HG02763 (cell line): Measurements from ENCODE around the gene RNF157.
"Not testable (repeated sequence)": the region's sequence is repeated elsewhere in the genome, so short reads cannot be mapped to it uniquely, and the experiment has no call there.

ENCODE experiments used
- ATAC-seq: cut with Tn5 transposase; IDR thresholded peaks from one replicate; pipeline ENCODE4 v1.9.1; 2021; ENCODE audit warnings: mild to moderate bottlenecking, moderate library complexity; ENCODE audit not compliant: unreplicated experiment

Gene RNF157

GRCh38 chr17:76236603-76237002 lies 3.7 kb downstream of the RNF157 start:
- ATAC-seq, result no peak

- no peak for ATAC-seq
These were observed 4.4 kb downstream of the RNF157 start for GRCh38 chr17:76235883-76236282.

DNA sequence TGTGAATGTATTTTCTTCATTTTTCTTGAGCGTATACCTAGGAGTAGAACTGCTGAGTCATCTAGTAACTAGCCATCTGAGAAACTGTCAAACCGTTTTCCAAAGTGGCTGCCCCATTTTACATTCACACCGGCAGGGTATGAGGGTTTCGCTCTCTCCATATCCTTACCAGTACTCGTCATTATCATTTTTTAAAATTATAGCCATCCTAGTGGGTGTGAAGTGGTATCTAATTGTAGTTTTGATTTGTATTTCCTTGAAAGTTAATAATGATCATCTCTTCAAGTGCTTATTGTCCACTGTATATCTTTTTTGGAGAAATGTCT lies 6.0 kb downstream of the RNF157 start:
- ATAC-seq, result no peak

DNA sequence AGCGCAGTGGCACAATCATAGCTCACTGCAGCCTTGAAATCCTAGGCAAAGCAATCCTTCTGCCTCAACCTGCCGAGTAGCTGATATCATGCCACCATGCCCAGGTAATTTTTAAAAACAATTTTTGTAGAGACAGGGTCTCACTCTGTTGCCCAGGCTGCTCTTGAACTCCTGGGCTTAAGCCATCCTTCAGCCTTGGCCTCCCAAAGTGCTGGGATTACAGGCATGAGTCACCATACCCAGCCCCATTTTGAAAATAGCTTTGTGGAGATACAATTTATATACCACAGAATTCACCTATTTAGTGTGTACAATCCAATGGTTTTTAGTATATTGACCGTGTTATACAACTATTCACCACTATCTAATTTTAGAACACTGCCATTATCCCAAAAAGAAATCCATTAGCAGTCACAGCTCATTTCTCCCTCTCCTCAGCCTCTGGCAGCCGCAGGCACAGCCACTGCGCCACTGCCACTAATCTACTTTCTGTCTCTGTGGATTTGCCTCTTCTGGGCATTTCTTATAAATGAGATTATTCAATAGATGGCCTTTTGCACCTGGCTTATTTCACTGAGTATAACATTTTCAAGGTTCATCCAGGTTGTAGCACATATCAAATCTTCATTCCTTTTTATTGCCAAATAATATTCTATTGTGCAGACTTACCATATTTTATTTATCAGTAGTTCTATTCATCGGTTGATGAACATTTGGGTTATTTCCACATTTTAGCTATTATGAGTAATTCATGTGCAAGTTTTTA lies 6.5 kb downstream of the RNF157 start:
- ATAC-seq, result no peak

DNA sequence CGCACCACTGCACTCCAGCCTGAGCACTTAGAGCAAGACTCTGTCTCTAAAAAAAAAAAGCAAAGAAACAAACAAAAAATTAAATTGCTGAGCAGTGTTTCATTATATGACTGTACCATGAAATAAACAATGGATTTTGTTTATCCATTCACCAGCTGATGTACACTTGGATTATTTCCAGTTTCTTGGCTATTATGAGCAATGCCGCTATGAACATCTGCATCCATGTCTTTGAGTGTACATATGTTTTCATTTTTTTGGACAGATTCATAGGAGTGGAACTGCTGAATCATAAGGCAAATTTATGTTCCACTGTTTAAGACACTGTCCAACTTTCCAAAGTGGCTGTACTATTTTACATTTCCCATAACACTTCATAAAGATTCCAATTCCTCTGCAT lies 8.0 kb downstream of the RNF157 start:
- ATAC-seq, result no peak

DNA sequence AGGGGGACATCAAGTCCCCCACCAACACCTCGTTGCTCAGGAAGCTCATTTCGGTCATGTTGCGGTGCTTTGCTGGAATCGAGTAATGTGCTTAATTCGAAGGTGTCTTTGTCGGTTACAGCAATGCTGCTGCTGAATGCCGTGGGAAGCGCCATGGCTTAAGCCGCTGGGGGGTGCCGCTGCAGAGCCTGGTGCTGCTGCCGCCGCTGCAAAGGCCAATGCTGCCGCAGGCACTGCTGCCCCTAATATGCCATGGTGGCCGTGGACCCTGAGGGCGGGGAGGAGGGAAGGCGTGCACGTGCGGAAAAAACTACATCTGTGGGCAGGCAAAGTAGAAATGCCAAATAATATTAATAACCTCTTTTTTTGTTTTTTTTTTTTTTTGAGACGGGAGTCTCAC lies 13.5 kb downstream of the RNF157 start:
- ATAC-seq, result not testable (repeated sequence)

- ATAC-seq, result not testable (repeated sequence)
These were observed 14.8 kb downstream of the RNF157 start for GRCh38 chr17:76225373-76226086.

DNA sequence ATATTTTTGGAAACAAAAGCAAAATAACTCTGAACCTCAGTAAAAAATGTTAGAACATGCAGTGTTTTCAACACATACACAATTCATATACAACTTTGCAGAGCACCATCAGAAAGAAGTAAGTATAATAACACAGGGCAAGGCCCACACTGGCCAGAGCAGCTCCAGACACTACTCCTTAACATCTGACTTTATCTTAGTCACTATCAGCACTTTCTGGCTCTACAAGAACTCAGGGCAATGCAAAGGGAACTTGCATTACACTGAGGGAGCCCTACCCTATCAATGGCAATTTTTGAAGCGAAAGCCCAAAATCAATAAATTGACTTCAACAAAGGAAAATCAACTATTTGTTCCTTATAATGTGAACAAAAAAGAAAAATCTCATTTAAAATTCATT lies 16.5 kb downstream of the RNF157 start:
- no peak for ATAC-seq

- no peak for ATAC-seq
These were observed 20.5 kb downstream of the RNF157 start for GRCh38 chr17:76219670-76220383.

GRCh38 chr17:76217081-76217480 lies 23.2 kb downstream of the RNF157 start:
- ATAC-seq, result no peak

DNA sequence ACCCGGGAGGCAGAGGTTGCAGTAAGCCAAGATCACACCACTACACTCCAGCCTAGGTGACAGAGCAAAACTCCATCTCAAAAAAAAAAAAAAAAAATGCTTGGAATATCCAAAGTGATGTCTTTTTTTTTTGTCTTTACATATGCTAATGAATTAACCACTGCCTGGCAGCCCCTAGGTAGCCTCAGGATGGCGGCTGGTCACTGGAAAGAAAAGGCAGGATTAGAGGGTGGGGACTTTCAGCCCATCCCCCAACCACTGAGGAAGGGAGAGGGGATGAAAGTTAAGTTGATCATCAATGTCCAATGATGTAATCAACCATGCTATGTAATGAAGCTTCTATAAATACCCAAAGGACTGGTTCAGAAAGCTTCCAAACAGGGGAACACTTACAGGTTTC lies 26.8 kb downstream of the RNF157 start:
- ATAC-seq, result no peak

DNA sequence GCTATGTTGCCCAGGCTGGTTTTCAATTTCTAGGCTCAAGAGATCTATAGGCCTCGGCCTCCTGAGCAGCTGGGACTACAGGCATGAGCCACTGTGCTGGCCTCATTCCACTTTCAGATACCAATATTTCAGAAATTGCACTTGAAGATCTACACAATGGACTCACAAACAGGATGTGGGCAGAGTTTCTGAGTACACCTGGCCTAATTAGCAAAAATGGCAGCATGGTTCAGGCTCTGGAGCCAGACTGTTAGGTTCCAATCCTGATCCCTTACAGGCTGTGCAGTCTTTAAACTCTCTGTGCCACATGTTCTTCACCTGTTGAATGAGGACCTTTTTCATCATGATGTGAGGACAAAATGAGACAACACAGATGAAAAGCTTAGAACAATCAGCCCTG lies 32.2 kb downstream of the RNF157 start:
- ATAC-seq, result no peak

DNA sequence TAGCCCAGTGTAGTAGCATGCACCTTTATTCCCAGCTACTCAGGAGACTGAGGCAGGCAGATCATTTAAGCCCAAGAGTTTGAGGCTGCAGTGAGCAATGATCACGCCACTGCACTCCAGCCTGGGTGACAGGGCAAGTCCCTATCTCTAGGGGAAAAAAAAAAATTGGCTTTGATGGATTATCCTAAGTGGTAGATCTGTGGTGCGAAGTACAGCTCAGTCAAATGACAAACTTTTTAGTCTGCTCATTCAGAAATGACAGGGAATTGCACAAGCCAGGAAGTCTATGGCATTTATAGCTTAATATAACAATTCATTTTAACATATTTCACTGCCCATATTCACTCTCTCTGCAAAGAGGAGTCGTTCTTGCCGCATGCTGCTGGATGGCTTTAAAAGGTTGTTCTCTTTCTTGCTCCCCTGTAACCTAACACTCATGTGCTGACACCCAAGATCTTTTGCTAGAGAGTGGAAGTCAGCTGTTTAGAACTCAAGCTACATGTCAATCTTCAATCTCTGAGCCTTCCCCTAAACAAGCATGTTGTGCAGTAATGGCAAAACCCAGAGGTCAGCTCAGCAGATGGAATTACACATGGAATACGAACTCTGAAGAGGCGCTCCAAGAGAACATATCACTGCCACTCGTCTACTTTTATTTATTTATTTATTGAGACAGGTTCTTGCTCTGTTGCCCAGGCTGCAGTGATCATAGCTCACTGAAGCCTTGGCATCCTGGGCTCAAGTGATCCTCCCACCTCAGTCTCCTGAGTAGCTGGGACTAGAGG lies 32.8 kb downstream of the RNF157 start:
- ATAC-seq, result no peak

DNA sequence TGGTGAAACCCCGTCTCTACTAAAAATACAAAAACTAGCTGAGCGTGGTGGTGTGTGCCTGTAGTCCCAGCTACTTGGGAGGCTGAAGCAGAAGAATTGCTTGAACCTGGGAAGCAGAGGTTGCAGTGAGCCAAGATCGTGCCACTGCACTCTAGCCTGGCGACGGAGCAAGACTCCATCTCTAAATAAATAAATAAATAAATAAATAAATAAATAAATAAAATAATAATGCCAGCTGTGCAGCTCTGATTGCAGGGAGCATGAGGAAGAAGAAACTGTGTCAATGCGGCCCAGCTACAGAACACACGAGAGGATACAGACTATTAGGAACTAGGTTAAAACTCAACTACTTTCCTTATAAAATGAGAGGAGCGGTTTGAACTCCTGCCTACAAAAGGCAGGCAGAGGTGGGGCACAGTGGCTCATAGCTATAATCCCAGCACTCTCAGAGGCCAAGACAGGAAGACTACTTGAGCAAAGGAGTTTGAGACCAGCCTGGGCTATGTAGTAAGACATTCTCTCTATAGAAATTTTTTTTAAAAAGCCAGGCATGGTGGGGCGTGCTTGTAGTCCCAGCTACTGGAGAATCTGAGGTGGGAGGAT lies 34.6 kb downstream of the RNF157 start:
- not testable (repeated sequence) for ATAC-seq

DNA sequence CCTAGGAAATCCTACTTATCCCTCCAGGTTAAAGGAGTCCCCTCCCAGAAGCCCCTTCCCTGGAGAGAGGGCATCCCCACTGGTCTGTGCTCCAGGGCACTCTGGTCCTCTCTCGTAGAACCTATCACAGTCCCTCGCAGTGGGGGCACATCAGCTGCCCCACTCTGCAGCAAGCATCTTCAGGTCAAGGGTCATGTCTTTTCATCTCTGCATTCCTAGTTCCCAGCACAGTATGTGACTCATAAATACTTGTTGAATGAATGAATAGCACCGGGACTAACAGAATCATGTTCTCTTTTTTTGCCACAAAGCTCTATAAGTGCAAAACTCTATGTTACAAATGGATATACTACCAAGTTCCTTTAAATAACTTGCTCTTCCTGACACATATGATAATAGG lies 36.0 kb downstream of the RNF157 start:
- no peak for ATAC-seq

DNA sequence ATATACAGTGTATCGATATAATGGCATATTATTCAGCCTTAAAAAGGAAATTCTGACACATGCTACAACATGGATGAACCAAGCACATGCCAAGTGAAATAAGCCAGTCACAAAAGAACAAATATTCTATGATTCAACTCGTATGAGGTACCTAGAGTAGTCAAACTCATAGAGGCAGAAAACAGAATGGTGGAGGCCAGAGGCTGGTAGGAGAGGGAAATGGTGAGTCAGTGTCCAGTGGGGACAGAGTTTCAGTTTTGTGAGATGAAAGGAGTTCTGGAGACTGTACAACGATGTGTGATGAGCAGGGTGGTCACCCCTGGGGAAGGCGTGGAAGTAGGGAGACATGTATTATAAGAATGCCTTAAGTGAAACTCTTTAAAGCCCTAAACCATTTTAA lies 39.9 kb downstream of the RNF157 start:
- no peak for ATAC-seq

DNA sequence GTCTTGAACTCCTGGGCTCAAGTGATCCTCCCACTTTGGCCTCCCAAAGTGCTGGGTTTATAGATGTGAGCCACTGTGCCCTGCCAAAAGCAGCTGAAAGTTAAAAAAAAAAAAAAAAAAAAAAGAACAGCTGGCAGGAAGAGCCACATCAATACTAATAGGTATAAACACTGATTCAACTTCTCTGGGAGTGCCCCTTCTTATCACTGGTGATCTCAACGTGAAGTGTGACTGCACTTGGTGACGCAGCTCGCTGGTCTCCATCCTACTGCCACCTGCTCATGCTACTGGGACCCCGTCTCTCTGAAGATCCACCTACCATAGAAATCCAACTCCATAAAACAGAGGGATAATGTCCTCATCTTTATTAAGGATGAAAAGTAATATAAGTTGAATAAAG lies 40.8 kb downstream of the RNF157 start:
- no peak for ATAC-seq

DNA sequence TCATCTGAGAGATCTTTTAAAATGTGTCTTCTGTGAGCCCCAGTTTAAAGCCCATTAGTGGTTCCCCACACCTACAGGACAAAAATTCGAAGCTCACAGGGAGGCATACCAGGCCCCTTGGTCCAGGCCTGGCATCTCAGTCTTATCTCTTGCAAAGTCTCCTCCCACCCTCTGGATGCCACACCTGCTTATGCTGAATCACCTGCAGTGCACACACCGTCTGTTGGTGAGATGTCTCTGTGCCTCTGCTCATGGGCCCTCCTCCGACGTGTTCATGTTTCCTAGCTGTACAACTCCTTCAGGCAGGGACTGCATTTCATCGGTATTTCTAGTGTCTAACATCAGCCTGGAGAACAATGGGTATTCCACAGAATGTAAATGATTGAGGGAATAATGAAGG lies 41.6 kb downstream of the RNF157 start:
- no peak for ATAC-seq

GRCh38 chr17:76197911-76198310 lies 42.4 kb downstream of the RNF157 start:
- ATAC-seq, result no peak

- ATAC-seq, result no peak
These were observed 43.6 kb downstream of the RNF157 start for GRCh38 chr17:76196675-76197074.
